ENCODE results near the gene RBL2.

The RBL2 gene

DNA sequence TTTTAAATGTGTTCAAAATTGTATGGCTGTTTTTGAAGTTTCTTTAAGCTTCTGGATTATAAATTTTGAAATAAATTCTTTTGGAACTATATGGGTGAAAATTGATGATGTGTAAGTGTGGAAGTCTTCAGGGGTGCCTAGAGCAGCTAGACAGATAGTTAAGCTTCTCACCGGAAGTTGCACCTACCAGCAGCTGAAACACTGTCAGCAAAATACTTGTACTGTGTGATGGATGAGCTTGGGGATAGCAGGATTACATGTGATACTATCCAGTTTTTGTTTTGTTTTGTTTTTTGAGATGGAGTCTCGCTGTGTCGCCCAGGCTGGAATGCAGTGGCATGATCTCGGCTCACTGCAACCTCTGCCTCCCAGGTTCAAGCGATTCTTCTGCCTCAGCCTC, 19.7 kb downstream of the RBL2 start:
- DNase-seq (ENCODE audit: low read depth in 3 of 3), result no peak

DNA sequence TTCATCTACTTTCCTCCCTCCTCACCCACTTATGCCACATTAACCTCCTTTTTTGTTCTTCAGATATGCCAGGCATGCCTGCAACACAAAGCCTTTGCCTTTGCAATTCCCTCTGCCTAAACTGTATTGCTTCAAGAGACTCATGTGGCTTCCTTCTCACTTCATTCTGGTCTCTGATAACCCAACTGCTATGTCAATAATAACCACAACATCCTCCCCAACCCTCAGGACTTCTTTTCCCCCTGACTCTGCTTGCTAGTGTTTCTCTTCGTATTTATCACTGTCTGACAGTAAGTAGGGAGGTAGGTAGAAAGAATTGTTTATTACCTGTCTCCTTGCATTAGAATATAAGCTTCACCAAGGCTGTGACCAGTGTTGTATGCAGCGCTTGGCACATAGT, 22.4 kb downstream of the RBL2 start:
- DNase-seq (ENCODE audit: low read depth in 3 of 3), result no peak

- DNase-seq (ENCODE audit: low read depth in 3 of 3), result peak in 2 of 3 experiments; percentile 42 to 53
These were observed 23.4 kb downstream of the RBL2 start for GRCh38 chr16:53457670-53458069.

- no peak for DNase-seq (ENCODE audit: low read depth in 3 of 3)
These were observed 24.4 kb downstream of the RBL2 start for GRCh38 chr16:53458635-53459034.

- DNase-seq (ENCODE audit: low read depth in 3 of 3), result no peak
These were observed 31.5 kb downstream of the RBL2 start for GRCh38 chr16:53465606-53466280.

GRCh38 chr16:53476867-53477266, 42.6 kb downstream of the RBL2 start:
- DNase-seq (ENCODE audit: low read depth in 3 of 3), result no peak

DNA sequence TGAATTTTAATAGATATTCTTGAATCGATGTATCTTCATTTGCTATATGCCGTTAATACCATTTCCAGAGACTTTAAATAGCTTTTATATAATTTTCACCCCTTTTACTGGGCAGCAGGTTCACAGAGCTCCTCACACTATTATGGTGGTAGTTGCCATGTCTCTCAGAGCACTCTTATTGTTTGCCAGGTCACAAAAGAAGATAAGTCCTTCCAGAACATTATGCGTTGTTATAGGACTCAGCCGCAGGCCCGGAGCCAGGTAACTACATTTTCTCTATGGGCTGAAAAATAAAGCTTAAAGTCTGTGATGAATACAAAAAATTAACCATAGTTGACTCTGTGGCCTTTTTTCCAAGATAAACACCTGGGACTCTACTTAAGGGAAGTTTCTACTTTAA, 44.7 kb downstream of the RBL2 start:
- DNase-seq (ENCODE audit: low read depth in 3 of 3), result no peak

DNA sequence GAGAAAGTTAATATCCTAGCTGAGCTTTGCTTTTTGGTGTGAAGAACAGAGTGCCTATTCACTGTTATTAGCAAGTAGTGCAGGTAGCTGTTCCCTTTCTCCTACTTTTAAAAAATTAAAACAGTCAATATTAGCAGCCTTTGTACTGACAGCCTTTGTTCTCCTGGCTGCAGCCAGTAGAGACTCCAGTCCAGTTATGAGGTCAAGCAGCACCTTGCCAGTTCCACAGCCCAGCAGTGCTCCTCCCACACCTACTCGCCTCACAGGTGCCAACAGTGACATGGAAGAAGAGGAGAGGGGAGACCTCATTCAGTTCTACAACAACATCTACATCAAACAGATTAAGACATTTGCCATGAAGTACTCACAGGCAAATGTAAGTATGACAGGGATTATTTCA, 46.1 kb downstream of the RBL2 start:
- DNase-seq (ENCODE audit: low read depth in 3 of 3), result no peak

DNA sequence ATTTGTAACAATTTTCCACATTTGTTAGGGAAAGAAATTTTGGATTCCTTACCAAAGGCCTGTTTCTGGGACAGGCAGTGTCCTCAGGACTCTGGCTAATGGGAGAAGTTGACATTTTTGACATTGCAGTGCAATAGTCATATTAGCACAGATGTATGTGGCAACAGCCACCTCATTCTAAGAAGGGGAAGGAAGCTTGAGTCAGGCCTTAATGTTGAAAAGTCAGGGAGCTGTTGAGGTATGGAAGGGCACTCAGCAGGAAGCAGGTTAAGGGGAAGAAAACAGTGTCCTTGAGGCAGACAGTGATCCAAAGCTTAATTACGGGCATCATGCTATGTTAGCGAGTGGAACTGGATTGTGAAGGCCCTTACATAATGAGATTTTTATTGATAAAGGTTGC, 47.9 kb downstream of the RBL2 start:
- DNase-seq (ENCODE audit: low read depth in 3 of 3), result no peak

DNA sequence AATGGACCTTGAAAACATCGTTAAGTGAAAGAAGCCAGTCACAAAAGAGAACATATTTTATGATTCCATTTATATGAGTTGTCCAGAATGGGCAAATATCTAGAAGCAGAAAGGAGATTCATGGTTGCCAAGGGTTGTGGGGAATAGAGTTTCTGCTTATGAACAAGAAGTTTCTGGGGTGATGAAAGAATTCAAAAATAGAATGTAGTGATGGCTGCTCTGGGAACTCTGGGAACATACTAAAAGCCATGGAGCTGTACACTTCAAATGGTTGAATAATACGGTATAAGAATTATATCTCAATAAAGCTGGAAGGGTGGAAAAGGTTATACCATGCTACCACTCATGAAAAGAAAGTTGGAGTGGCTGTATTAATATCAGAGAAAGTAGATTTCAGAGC, 50.3 kb downstream of the RBL2 start:
- no peak for DNase-seq (ENCODE audit: low read depth in 3 of 3)

- no peak for DNase-seq (ENCODE audit: low read depth in 3 of 3)
These were observed 52.0 kb downstream of the RBL2 start for GRCh38 chr16:53486230-53486629.

DNA sequence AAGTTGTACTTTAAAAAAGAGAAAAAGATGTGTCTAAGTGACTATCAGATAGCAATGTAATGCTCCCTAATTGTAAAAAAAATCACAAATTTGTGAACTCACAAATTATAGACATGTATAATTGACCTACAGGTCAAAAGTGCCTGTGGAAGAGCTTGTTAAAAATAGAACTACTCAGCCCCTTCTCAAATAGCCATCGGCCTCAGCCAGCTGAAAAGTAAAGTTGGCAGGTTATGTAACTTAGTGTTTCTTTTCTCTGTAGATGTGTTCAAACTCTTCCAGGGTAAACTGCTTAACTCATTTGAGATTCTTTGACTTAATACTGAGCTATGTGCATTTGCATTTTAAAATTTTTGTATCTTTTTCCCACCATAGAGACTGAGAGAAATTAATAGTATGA, 55.5 kb downstream of the RBL2 start:
- DNase-seq (ENCODE audit: low read depth in 3 of 3), result no peak

DNA sequence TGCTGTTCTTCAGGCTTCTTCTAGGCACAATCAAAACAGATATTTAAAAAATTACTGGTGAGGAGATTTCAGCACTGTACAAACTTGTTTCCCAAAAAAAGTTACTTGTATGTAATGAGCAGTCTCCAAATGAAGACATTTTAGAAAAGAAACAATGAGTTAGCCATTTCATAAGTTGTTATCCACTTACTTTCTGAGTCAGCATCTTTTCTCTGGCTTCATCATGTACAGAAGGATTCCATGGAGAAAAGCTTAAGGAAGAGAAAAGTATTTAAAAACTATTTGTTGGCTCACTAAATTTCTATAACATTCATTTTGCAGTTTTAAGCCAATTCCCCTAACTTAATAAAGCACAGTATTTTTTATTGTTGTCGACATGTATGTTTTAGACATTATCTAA, 58.2 kb downstream of the RBL2 start:
- no peak for DNase-seq (ENCODE audit: low read depth in 3 of 3)

- no peak for DNase-seq (ENCODE audit: low read depth in 3 of 3)
These were observed 60.4 kb downstream of the RBL2 start for GRCh38 chr16:53494636-53495035.

DNA sequence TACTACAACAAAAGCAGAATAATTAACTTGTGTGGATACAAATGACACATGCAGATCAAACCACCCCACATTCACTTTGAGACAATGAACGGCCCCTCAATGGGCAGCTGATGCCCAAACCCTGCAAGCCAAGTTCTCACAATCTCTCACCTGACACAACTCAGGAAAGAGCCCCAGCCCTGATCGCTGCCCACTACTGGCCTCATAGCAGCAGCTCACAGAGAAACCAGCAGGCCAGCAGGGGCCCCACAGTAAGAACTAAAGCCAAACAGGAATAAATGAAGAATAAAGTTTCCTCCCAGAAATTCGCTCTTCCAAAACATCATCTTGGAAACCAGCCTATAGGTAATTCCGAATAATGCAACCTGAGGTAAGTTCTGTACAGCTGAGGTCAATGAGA, 61.1 kb downstream of the RBL2 start:
- DNase-seq (ENCODE audit: low read depth in 3 of 3), result no peak

DNA sequence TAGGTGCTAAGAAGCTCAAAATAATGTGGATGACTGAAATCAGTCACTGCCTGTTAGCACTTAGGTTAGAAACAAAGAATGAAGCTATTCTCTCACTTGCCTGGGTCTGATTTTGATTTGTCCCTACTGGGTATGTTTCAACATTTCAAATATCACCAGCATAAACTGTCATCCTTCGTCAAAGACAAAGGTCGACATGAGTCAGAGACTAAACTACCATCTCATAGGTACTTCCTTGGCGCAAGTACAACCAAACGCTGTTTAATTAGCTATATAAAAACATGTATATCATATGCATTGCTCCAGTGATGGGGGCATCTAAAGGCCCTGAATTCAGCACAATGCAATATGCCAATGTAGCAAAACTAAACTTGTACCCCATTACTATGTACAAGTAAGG, 64.7 kb downstream of the RBL2 start:
- no peak for DNase-seq (ENCODE audit: low read depth in 3 of 3)

GRCh38 chr16:53501216-53501859, 67.1 kb downstream of the RBL2 start:
- no peak for DNase-seq (ENCODE audit: low read depth in 3 of 3)

GRCh38 chr16:53502331-53503269, 68.3 kb downstream of the RBL2 start, which contains the start of gene AKTIP:
Gene AKTIP (minus strand): TSS chr16:53503209. CDS start chr16:53500259, 2,950 bp downstream.
- DNase-seq (ENCODE audit: low read depth in 3 of 3), result peak in 1 of 3 experiments; percentile 62

- DNase-seq (ENCODE audit: low read depth in 3 of 3), result peak; percentile 98 to 99 (median 99)
These were observed 69.1 kb downstream of the RBL2 start for GRCh38 chr16:53503270-53503923.

DNA sequence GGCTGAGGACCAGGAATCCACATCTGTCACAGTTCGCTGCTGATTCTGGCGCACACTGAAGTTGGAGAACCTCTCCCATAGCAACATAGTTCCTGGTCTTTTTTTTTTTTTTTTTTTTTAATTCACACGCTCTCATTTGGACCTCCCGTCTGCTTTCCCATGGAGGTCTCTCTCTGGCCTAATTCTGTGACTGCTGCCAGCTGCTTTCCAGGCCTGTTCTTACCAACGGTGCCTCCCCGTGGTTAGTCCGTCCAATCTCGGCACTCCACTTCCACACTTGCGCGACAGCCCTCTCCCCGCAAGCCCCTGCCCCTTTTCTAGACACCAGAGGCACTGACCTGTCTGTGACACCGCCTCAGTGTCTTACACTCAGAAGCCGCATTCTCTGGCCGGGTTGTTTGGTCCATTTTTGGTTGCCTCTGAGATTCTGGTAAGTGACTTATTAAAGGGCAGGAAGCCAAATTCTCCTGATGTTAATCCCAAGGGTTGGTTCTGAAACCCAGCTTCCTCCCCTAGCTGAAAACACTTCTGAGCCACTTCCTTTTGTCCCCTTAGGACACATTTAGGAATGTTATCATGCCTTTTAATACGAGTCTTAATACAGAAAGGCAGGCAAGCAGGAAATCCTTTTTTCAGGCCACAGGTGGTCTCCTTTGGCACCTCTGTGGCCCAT, 69.9 kb downstream of the RBL2 start:
- DNase-seq (ENCODE audit: low read depth in 3 of 3), result no peak

DNA sequence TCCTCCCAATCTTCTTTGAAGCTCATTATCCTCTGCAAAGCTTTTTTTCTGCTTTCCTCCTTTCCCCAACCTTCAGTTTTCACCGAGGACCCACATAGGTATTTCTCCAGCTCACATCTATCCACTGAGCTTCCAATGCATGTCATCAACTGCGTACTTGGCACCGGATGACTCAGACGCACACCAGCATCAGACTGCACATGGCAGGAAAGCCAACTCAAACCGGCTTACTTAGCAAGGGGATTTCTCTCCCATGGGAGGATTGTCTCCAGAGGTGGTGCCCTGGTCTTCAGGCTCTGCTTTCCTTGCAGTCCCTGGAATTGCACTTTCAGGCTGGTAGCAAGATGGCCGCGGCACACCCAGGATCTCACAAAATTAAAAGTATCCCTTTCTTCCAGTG, 70.4 kb downstream of the RBL2 start:
- DNase-seq (ENCODE audit: low read depth in 3 of 3), result no peak
